Effector memory CD8-positive, alpha-beta T cell (primary cell): ENCODE measurements around the gene PFN3.
"Not testable (repeated sequence)": the region's sequence is repeated elsewhere in the genome, so short reads cannot be mapped to it uniquely, and the experiment has no call there.

Source experiments
- ATAC-seq: fragments of 150-1000 bp; cut with Tn5 transposase; replicated peaks from 2 replicates; pipeline ENCODE4 v1.10.0; 2021; ENCODE audit warnings: mild to moderate bottlenecking, moderate library complexity
- DNase-seq, 3 experiments: peaks; one replicate each; pipeline ENCODE4 v3.0.0; 2021
- H3K27ac Mint-ChIP-seq, 2 donors: one replicate each; pipeline ENCODE4 v1.8.0; 2022; ENCODE audit warnings: mild to moderate bottlenecking in 2 of 2, mixed read lengths in 2 of 2, moderate library complexity in 2 of 2
- H3K27me3 Mint-ChIP-seq, 2 donors: one replicate each; pipeline ENCODE4 v1.8.0; 2022; ENCODE audit warnings: mixed read lengths in 2 of 2
- H3K36me3 Mint-ChIP-seq: one replicate; pipeline ENCODE4 v1.8.0; 2022; ENCODE audit warnings: mild to moderate bottlenecking, moderate library complexity, mixed read lengths; ENCODE audit not compliant: insufficient read depth
- H3K4me1 Mint-ChIP-seq, 2 donors: one replicate each; pipeline ENCODE4 v1.8.0; 2022; ENCODE audit warnings: low read depth in 2 of 2, mixed read lengths in 2 of 2
- H3K4me3 Mint-ChIP-seq, 2 donors: one replicate each; pipeline ENCODE4 v1.8.0; 2022; ENCODE audit warnings: mild to moderate bottlenecking in 2 of 2, mixed read lengths in 2 of 2, moderate library complexity in 2 of 2
- H3K9me3 Mint-ChIP-seq, 2 donors: one replicate each; pipeline ENCODE4 v1.8.0; 2022; ENCODE audit warnings: mixed read lengths in 2 of 2

PFN3 gene

DNA sequence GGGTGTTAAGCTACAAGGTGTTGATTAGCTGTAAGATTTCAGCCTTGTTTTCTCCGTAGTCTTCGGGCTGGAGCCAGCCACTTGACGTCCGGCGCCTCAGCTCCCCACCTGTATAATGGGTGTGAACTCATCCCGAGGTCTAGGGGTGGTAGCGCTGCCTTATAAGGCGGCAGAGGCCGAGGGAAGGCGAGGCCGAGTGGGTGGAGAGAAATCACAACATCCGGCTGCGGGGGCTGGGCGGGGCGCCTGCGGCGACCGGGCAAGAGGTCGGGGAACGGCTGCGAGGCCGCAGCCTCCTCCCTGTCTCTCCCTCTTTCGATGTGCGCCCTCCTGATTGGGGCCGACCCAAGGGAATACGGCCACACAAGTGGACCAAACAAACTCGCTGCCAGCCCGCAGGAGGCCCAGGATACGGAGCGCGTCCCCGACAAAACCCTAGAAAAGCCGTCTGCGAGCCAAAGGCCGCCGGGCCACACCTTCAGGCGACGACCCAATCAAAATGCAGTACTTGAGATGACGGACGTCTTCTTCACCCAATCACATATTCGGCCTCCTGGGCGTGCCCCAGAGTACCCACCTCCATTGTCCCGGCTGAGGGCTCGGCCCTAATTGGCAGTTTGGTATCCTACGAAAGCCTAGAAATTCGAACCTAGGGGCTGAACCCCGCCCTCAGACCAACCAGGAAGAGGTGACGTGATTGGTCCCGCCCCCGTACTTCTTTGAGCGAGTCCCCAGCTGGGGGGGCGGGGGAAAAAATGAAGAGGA, 25.5 kb upstream of the PFN3 start:
- Mint-ChIP-seq H3K9me3 (no peaks in the 10 kb centered on the region), H3K36me3 (peaks cover 43% of the 10 kb centered on the region), H3K27ac (peak overlapping the region; percentile 93 to 95), H3K4me3 (peak overlapping the region; percentile 76 to 93), H3K4me1 (peaks cover 49 to 52% of the 10 kb centered on the region in 2 donors), H3K27me3 (no peaks in the 10 kb centered on the region)
- DNase-seq (peak; percentile 98 to 100 (median 99)), ATAC-seq (peak; percentile 76)

DNA sequence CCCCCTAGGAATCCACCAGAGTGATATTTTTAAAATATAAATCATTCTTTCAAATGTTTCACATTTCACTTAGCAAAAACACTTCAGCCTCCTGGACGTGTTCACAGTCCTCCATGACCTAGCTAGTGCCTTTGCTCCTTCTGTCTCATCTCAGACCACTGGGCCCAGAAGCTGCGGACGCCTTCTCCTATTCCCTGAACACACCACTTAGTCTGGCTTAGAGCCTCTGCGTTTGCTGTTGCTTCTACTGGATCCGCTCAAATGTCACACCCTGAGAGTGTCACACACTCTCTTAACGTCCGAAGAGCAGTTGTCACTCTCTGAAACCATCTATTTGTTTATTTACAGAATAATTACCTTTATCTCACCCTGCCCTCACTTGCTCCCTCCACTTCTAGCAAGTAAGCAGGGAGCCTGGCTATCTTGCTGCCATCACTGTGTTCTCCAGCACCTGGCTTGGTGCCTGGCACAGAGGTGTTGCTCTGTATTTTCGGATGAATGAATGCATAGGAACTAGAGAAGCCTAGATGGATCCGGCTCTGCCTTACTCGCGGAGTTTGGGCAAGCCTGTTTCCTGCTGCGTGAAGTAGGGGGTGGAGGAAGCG, 24.8 kb upstream of the PFN3 start:
- H3K9me3 Mint-ChIP-seq = no peaks in the 10 kb centered on the region

DNA sequence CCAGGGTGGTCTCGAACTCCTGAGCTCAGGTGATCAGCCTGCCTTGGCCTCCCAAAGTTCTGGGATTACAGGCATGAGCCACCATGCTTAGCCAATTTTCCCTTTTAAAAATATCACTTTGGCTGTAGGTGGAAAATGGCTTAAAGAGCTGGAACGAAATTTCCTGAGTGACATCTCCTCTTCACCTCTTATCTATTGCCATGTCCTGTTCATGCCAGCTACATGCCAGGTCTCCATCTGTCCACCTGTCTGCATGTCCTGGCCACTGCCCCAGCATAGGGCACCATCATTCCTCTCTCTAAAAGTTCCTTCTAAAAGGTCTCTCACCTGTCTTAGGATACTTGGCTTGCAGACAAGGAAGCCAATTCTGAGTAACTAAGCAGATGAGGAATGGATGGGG, 23.2 kb upstream of the PFN3 start:
- H3K36me3 Mint-ChIP-seq = peaks cover 20% of the 10 kb centered on the region
- peaks cover 26 to 29% of the 10 kb centered on the region in 2 donors for H3K4me1 Mint-ChIP-seq
- no peaks in the 10 kb centered on the region for H3K9me3 Mint-ChIP-seq
- H3K4me3 Mint-ChIP-seq = no peak overlapping the region
- ATAC-seq (no peak), DNase-seq (no peak)
- no peaks in the 10 kb centered on the region for H3K27me3 Mint-ChIP-seq
- H3K27ac Mint-ChIP-seq = no peak overlapping the region

More for the DNA sequence above, 24.8 kb upstream of the PFN3 start:
- ATAC-seq (peak; percentile 6), DNase-seq (no peak)
- H3K4me1 Mint-ChIP-seq = peaks cover 42 to 45% of the 10 kb centered on the region in 2 donors
- H3K27me3 Mint-ChIP-seq = no peaks in the 10 kb centered on the region
- H3K36me3 Mint-ChIP-seq = peaks cover 36% of the 10 kb centered on the region
- H3K27ac Mint-ChIP-seq = peak overlapping the region; percentile 93 to 95
- peak overlapping the region; percentile 76 to 93 for H3K4me3 Mint-ChIP-seq

DNA sequence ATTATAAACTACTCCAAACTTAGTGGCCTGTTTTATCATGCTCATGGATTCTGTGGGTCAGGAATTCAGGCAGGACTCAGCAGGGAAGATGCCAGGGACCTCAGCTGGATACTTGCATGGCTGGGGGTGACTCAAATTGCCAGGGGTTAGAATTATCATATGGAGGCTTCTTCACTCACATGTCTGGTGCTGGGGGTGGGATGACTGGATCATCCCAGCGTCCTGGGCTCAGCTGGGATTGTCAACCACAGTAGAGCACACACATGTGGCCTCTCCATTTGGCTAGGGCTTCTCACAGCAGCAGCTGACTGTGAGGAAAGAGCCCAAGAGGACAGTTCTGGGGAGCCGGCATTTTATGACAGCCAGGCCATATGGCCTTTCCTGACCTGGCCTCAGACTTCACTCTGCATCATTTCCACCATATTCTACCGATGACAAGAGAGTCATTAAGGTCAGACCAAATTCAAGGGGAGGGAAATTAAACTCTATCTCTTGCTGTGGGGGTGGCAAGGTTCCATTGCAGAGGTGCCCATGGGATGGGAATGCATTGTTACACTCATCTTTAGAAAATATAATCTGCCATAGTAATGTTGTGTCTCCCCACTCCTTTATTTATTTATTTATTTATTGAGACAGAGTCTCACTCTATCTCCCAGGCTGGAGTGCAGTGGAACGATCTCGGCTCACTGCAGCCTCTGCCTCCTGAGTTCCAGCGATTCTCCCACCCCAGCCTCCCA, 20.8 kb upstream of the PFN3 start:
- H3K36me3 Mint-ChIP-seq = peaks cover 8% of the 10 kb centered on the region
- H3K4me3 Mint-ChIP-seq = no peak overlapping the region
- H3K27ac Mint-ChIP-seq = no peak overlapping the region
- DNase-seq (no peak), ATAC-seq (no peak)
- H3K27me3 Mint-ChIP-seq = no peaks in the 10 kb centered on the region
- no peaks in the 10 kb centered on the region for H3K9me3 Mint-ChIP-seq
- H3K4me1 Mint-ChIP-seq = peaks cover 12 to 13% of the 10 kb centered on the region in 2 donors

DNA sequence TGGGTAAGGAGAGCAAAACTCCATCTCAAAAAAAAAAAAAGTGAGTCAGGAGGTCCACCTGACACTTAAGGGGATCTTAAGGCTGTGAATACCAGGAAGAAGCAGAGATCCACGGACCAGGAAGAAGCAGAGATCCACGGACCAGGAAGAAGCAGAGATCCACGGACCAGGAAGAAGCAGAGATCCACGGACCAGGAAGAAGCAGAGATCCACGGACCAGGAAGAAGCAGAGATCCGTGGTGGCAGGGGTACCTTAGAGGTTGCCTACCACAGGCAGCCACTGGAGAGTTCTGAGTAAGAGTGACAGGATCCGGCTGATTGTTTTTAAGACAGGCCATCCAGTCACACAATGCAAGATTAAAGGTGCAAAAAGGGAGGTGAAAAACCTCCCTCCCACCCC, 20.0 kb upstream of the PFN3 start:
- not testable (repeated sequence) for H3K27ac Mint-ChIP-seq, H3K4me1 Mint-ChIP-seq, H3K9me3 Mint-ChIP-seq, H3K36me3 Mint-ChIP-seq, DNase-seq, ATAC-seq, H3K4me3 Mint-ChIP-seq, H3K27me3 Mint-ChIP-seq

DNA sequence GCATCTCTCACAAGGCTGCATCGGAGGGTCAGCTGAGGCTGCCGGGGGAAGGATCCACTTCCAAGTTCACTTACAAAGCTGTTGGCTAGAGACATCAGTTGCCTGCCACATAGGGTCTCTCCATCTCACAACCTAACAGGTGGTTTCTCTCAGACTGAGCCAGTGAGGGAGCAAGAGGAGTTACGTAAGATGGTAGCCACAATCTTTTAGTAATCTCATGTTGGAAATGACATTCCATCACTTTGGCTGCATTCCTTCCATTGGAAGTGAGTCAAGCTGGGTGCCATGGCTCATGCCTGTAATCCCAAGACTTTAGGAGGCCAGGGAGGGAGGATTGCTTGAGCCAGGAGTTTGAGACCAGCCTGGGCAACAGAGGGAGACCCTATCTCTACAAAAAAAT, 18.6 kb upstream of the PFN3 start:
- Mint-ChIP-seq H3K9me3 (no peaks in the 10 kb centered on the region), H3K27me3 (no peaks in the 10 kb centered on the region), H3K4me1 (peaks cover 3 to 5% of the 10 kb centered on the region in 2 donors), H3K36me3 (no peaks in the 10 kb centered on the region), H3K27ac (no peak overlapping the region), H3K4me3 (no peak overlapping the region)
- ATAC-seq (no peak), DNase-seq (no peak)

DNA sequence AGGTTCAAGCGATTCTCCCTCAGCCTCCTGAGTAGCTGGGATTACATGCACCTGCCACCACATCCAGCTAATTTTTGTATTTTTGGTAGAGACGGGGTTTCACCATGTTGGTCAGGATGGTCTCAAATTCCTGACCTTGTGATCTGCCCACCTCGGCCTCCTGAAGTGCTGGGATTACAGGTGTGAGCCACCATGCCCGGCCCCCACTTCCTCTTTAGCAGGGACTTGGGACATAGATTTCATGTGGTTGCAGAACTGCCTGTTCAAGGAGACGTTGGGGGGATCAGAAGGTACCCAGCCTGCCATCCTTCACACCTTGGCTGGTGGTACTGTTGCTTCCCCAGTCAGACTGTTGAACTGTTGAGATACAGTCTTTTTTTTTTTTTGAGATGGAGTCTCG, 16.6 kb upstream of the PFN3 start:
- Mint-ChIP-seq H3K4me1 (peaks cover 12 to 15% of the 10 kb centered on the region in 2 donors), H3K36me3 (peaks cover 11% of the 10 kb centered on the region)
- H3K27me3 Mint-ChIP-seq, H3K4me3 Mint-ChIP-seq, H3K27ac Mint-ChIP-seq, H3K9me3 Mint-ChIP-seq, DNase-seq, ATAC-seq: not testable (repeated sequence)

DNA sequence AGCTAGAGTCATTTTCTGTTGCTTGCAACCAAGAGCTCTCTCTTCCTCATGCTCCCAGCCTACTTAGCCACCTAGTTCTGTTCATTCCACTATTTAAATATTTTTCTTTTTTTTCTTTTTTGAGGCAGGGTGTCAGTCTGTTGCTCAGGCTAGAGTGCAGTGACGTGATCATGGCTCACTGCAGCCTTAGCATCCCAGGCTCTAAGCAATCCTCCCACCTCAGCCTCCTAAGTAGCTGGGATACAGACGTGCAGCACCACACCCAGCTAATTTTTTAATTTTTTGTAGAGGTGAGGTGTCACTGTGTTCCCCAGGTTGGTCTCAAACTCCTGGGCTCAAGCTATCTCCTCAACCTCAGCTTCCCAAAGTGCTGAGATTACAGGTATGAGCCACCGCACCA, 14.0 kb upstream of the PFN3 start:
- Mint-ChIP-seq H3K4me1 (peaks cover 26 to 31% of the 10 kb centered on the region in 2 donors), H3K36me3 (peaks cover 14% of the 10 kb centered on the region), H3K27me3 (no peaks in the 10 kb centered on the region), H3K9me3 (no peaks in the 10 kb centered on the region), H3K27ac (peak overlapping the region; percentile 10 to 55), H3K4me3 (no peak overlapping the region)
- DNase-seq (no peak), ATAC-seq (no peak)

DNA sequence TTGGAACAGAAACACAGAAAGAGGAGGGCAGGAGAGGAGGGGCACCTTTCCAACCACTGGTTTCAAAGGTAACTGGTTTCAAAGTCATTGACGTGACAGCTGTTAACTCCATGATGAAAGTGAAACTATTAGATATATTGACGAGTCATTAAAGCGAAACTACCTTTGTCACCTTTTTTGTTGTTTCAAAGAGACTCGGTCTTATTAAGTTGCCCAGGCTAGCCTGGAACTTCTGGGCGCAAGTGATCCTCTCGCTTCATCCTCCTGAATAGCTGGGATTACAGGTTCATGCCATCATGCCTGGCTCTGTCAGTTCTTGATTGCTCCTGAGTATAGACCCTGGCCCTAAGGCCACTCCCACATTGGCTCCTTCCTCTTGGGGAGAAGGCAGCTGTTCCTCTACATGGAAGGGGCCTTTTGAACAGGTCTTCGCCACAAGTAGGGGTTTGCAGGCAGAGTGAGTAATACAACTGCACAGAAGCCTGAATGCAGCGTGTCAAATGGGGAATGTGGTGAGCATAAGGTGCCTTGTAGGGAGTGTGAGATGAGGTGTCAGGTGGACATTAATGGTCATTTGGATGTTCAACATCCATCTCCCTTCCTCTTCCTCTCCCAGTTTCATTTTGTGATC, 12.3 kb upstream of the PFN3 start:
- ATAC-seq (peak; percentile 80), DNase-seq (no peak)
- Mint-ChIP-seq H3K4me1 (peaks cover 26 to 35% of the 10 kb centered on the region in 2 donors), H3K9me3 (no peaks in the 10 kb centered on the region), H3K36me3 (peaks cover 14% of the 10 kb centered on the region), H3K4me3 (peak overlapping the region; percentile 77 to 80), H3K27ac (peak overlapping the region; percentile 93 to 94), H3K27me3 (no peaks in the 10 kb centered on the region)

DNA sequence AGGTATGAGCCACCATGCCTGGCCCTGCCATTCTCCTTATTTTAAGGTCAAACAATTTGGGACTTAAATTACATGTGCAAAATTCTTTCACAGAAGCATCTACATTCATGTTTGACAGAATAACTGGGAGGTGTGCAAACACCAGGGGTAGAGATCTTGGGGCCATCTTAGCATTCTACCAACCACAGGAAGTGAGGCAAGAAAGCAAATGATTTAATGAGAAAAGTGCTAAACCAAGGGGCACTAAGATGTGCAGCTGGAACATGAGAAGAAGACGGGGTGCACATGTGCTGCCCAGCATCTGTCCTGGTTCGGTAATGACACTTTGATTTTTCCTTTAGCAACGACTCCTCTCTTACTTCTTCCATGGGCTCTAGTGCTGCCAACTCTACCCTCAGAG, 10.1 kb upstream of the PFN3 start:
- no peak for DNase-seq
- peaks cover 14% of the 10 kb centered on the region for H3K36me3 Mint-ChIP-seq
- no peaks in the 10 kb centered on the region for H3K9me3 Mint-ChIP-seq
- H3K27ac Mint-ChIP-seq = peak overlapping the region; percentile 49 to 72
- peak; percentile 59 for ATAC-seq
- H3K27me3 Mint-ChIP-seq = no peaks in the 10 kb centered on the region
- H3K4me3 Mint-ChIP-seq = peak overlapping the region; percentile 67 to 77
- H3K4me1 Mint-ChIP-seq = peaks cover 37 to 46% of the 10 kb centered on the region in 2 donors

DNA sequence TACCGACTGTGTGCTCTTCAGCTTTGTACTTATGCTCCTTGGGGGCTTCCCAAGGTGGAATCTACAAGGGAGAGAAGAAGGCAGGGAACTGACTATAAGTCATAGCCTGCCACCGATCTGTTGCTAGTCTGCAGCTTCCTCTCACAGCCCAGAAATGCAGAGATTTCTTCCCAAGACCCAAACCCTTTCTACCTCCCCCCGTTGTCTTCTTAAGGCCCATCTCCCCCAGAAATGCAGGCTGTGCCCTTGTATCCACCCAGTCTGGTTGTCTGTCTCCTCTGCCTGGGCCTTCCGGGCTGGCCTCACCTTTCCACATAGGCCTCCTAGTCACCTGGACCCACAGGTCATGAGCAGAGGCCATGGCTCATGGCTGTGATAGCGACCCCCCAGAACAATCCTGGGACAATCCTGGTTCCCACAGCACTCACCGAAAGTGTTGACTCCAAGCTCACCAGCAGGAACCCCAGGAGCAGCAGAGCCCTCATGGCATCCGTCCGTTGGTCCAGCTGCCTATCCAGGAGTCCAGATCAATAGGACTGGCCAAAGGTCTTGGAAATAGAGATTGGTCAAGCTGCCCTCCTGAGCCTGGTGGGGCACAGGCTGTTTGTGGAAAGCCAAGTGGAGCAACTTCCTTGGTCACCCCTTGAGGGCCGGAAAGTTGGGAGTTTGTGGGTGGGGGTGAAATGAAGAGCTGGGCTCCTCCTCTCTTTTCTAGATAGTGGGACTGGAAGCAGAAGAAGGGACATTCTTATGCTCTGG, 8.8 kb upstream of the PFN3 start, which contains the start of gene F12:
F12 (minus strand) TSS at position 522 of the 759 bp plus-strand sequence; CDS start at position 485, 37 bp downstream.
- no peaks in the 10 kb centered on the region for H3K9me3 Mint-ChIP-seq
- no peak for ATAC-seq
- H3K36me3 Mint-ChIP-seq = peaks cover 17% of the 10 kb centered on the region
- peaks cover 47 to 54% of the 10 kb centered on the region in 2 donors for H3K4me1 Mint-ChIP-seq
- no peak for DNase-seq
- H3K4me3 Mint-ChIP-seq = peak within 1 kb of the TSS; percentile 67 to 77
- H3K27ac Mint-ChIP-seq = peak within 1 kb of the TSS; percentile 49 to 72
- H3K27me3 Mint-ChIP-seq = no peaks in the 10 kb centered on the region

DNA sequence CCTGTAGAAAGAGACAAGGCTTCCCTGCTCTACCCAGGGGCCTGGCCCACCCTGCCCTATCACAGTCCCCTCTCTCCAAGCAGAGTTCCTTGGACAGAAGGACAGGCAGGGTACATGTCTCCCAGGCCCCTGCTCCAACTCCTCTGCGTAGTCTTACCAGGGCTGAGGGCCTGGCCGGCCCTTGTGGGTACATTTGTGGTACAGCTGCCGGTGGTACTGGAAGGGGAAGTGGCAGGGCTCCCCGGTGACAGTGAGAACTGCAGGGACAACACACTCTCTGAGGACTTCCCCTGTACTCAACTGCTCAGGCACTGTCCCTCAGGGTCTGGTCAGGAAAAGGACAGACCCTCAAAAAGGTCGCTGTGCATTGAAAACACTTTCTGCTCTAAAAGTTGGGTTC, 5.3 kb upstream of the PFN3 start:
- no peaks in the 10 kb centered on the region for H3K9me3 Mint-ChIP-seq
- H3K36me3 Mint-ChIP-seq = peaks cover 6% of the 10 kb centered on the region
- ATAC-seq = no peak
- peak overlapping the region in 1 of 2 donors; percentile 41 for H3K27ac Mint-ChIP-seq
- H3K4me1 Mint-ChIP-seq = peaks cover 46 to 50% of the 10 kb centered on the region in 2 donors
- H3K4me3 Mint-ChIP-seq = peak overlapping the region; percentile 85 to 87
- no peaks in the 10 kb centered on the region for H3K27me3 Mint-ChIP-seq
- DNase-seq = no peak
